IgD-negative memory B cell (primary cell): Measurements from ENCODE around the gene ZNF841. TPM values are rescaled to one million over a fixed set of nuclear protein-coding genes. Genes with fewer than 3 reads are reported as not detected.
"Not testable (repeated sequence)": the region's sequence is repeated elsewhere in the genome, so short reads cannot be mapped to it uniquely, and the experiment has no call there.

Source experiments
- H3K27ac Mint-ChIP-seq, 3 donors: one replicate each; pipeline ENCODE4 v1.8.0; 2020 to 2022; ENCODE audit warnings: mild to moderate bottlenecking in 3 of 3, mixed read lengths in 3 of 3, moderate library complexity in 1 of 3
- H3K27me3 Mint-ChIP-seq: one replicate; pipeline ENCODE4 v1.8.0; 2021; ENCODE audit warnings: mixed read lengths
- H3K36me3 Mint-ChIP-seq: one replicate; pipeline ENCODE4 v1.8.0; 2020; ENCODE audit warnings: mild to moderate bottlenecking, mixed read lengths
- H3K4me1 Mint-ChIP-seq, 3 donors: one replicate each; pipeline ENCODE4 v1.8.0; 2020 to 2022; ENCODE audit warnings: mixed read lengths in 3 of 3, mild to moderate bottlenecking in 1 of 3
- H3K4me3 Mint-ChIP-seq, 4 donors: one replicate each; pipeline ENCODE4 v1.8.0; 2020 to 2022; ENCODE audit warnings: mild to moderate bottlenecking in 4 of 4, mixed read lengths in 4 of 4, moderate library complexity in 3 of 4
- H3K9me3 Mint-ChIP-seq, 3 donors: one replicate each; pipeline ENCODE4 v1.8.0; 2020 to 2021; ENCODE audit warnings: mixed read lengths in 3 of 3, mild to moderate bottlenecking in 1 of 3
- polyA plus RNA-seq: library from polyadenylated mRNA; unstranded; fragments of 300-500 nt; fragmentation: Illumina TruSeq; gene quantifications from one replicate; pipeline ENCODE4 v1.2.3, GENCODE V29; 2021

ZNF841 gene
- polyA plus RNA-seq, 1 donor from 2014 or later: 4.5 TPM

DNA sequence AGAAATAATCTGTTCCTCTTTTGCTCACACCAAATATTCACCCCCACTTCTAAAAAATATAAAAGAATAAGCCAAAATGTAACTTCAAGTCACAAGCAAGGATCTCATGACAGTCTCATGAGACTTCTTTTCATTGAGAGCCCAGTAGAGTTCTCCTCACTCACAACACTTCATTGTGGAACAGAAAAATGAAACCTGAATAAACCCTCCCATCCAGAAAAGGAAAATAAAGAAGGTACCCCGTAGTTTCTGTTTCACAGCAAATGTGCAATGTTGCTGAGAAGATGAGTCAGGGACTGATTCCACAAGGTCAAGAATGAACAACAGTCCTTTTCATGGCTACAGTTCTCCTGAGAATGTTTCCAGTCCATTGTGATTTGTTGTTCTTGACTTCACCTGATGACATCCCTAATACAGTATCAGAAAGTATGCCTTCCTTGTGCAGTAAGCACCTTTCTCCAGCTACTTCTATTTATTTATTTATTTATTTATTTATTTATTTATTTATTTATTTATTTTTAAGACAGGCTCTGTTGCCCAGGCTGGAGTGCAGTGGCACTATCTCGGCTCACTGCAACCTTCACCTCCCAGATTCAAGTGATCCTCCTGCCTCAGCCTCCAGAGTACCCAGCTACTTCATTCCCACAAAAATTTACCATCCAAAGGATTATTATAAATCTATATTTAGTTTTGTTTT is 6.4 kb upstream of the ZNF841 start:
- Mint-ChIP-seq H3K4me1 (no peaks in the 10 kb centered on the region), H3K9me3 (peaks cover 7 to 21% (median 19%) of the 10 kb centered on the region in 3 donors), H3K27me3 (no peaks in the 10 kb centered on the region), H3K4me3 (no peak overlapping the region), H3K27ac (no peak overlapping the region), H3K36me3 (peaks cover 2% of the 10 kb centered on the region)

DNA sequence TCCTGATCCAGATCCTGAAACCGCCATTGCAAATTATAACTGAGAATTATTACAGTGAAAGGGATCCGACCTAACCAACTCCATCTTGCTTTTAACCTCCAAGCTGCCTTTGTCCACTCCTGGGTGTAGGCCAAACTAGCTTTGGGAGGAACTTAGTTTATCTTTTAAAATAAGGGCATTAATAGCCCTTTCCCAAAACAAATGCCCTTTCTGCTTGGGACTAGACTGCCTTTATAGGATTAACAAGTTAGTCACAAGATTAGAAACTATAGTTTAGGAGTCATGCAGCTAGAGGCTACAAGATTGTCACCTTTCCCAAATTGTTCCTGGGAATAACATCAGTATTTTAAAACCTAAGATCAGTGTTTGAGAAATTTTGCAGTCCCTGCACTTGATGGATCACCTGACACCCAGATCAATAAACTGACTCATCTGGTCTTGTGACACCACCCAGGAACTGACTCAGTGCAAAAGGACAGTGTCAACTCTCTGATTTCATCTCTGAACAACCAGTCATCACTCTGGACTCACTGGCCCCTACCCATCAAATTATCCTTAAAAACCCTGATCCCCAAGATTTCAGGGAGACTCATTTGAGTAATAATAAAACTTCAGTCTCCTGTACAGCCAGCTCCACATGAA is 4.1 kb upstream of the ZNF841 start:
- H3K27me3 Mint-ChIP-seq: no peaks in the 10 kb centered on the region

DNA sequence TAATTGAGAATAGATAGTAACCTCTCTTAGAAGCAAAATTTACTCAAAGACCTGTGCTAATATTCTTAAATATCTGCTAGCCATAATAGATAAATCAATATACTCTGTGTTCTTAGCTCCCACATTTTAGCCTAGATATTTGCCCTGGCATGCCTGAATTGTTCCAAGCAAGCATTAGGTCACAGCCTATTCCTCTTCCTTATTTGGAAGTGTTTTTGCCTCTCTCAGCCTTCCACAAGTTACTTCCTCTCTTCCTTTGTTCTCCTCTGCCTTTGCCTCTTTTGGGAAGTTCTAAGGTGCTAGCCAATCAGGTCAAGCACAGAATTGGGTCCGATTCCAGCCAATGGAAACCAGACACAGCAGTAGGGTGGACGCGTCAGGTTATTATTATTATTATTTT is 851 bp upstream of the ZNF841 start:
- not testable (repeated sequence) for H3K27ac Mint-ChIP-seq, H3K27me3 Mint-ChIP-seq
- Mint-ChIP-seq H3K9me3 (peaks cover 11 to 21% (median 18%) of the 10 kb centered on the region in 3 donors), H3K36me3 (peaks cover 15% of the 10 kb centered on the region), H3K4me3 (peak overlapping the region; percentile 96 to 99 (median 96)), H3K4me1 (peaks cover 15 to 26% (median 19%) of the 10 kb centered on the region in 3 donors)

More for the DNA sequence above, 4.1 kb upstream of the ZNF841 start:
- Mint-ChIP-seq H3K36me3 (peaks cover 2% of the 10 kb centered on the region), H3K9me3 (peaks cover 7 to 24% (median 20%) of the 10 kb centered on the region in 3 donors), H3K4me1 (peaks cover 6 to 12% (median 7%) of the 10 kb centered on the region in 3 donors), H3K27ac (no peak overlapping the region), H3K4me3 (peak overlapping the region in 1 of 4 donors; percentile 70)

DNA sequence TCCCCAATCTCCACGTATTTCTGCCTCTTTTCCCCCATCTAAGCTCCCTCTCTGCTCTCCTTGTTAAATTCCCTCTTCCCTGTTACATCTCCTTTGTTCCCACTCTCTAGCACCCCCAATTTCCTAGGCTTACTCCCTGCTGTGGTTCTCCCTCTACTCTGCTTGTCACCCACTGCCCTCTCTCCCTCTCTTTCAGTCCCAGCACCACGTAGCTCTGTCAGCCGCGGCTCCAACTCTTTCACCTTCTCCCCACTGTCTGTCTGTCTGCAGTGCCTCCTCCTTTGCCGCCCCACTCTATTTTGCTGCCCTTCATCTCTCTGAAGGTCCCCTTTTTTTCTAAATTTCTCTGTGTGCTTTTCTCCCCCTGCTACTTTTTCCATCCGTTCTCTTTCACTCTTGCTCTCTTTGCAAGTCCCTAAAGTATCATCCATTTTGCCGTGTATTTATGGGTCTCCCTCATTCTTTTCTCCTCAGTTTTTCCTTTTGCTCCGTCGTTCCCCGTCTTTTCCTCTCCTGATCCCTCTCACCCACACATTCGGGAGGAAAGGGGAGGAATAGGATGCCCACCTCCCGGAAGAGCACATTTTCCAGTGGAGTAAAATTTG is 937 bp downstream of the ZNF841 start:
- Mint-ChIP-seq H3K27me3 (peaks cover 2% of the 10 kb centered on the region), H3K36me3 (peaks cover 24% of the 10 kb centered on the region), H3K4me1 (peaks cover 17 to 26% (median 21%) of the 10 kb centered on the region in 3 donors), H3K4me3 (peak overlapping the region; percentile 96 to 99 (median 96)), H3K9me3 (peaks cover 8 to 29% (median 23%) of the 10 kb centered on the region in 3 donors), H3K27ac (peak overlapping the region in 2 of 3 donors; percentile 59 to 96)

DNA sequence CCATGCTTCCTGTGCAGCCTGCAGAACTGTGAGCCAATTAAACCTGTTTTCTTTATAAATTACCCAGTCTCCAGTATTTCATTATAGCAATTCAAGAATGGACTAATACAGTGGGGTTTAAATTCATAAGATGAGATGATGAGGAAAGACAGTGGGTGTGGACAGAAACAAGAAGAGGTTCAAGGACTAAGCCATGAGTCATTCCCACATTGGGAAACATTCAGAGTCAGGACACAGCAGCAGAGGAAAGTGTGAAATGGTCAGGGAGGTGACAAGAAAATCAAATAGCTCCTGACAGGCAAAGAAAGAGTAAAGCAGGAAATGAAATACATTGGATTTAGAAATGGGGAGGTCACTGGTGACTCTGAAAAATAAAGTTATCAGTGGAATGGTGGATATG is 9.1 kb downstream of the ZNF841 start:
- peak overlapping the region in 1 of 3 donors; percentile 34 for H3K27ac Mint-ChIP-seq

DNA sequence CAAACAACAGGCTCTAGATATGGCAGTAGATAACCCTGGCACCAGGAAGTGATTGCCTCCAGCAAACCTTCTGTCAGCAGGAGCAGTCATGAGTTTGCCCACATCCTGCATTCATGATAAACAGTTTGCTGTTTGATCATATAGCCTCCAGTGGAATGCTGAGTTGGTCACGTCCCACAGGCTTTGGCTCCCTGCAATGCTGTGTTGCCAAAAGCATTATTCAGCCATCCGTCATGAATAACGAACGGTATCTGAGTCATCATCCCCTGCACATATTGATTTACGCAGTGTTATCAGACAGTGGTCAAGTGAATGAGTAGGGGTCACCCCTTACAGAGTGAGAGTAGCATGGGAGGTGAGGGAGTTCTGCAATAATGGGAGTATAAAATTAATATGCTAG is 25.1 kb downstream of the ZNF841 start:
- H3K4me1 Mint-ChIP-seq: no peaks in the 10 kb centered on the region
- peaks cover 67% of the 10 kb centered on the region for H3K36me3 Mint-ChIP-seq
- H3K9me3 Mint-ChIP-seq: peaks cover 30 to 61% (median 59%) of the 10 kb centered on the region in 3 donors
- H3K27me3 Mint-ChIP-seq: no peaks in the 10 kb centered on the region
- H3K27ac Mint-ChIP-seq: no peak overlapping the region
- H3K4me3 Mint-ChIP-seq: no peak overlapping the region

More for the DNA sequence above, 9.1 kb downstream of the ZNF841 start:
- Mint-ChIP-seq H3K9me3 (peaks cover 13 to 41% (median 36%) of the 10 kb centered on the region in 3 donors), H3K27me3 (no peaks in the 10 kb centered on the region), H3K4me3 (peak overlapping the region in 1 of 4 donors; percentile 33), H3K4me1 (peaks cover 0 to 3% (median 2%) of the 10 kb centered on the region in 3 donors), H3K36me3 (peaks cover 50% of the 10 kb centered on the region)

DNA sequence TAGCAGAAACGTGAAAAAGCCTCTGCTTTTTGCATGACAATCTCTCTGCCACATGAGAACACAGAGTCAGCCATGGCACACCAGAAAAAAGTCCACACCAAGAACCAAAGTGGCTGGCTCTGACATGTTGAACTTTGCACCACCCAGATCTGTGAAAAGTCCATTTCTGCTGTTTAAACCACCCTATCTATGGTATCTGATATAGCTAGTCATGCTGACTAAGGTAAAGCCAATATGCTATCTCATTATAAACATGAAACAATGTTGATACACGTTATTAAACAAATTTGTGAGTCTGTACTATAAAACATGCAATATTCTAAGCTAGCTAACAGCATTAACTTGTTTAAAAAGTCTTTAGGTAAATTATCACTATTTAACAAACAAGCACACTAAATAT is 25.9 kb downstream of the ZNF841 start:
- Mint-ChIP-seq H3K9me3 (peaks cover 27 to 61% (median 58%) of the 10 kb centered on the region in 3 donors), H3K4me3 (peak overlapping the region in 1 of 4 donors; percentile 30), H3K4me1 (no peaks in the 10 kb centered on the region), H3K36me3 (peaks cover 60% of the 10 kb centered on the region), H3K27me3 (no peaks in the 10 kb centered on the region), H3K27ac (no peak overlapping the region)

DNA sequence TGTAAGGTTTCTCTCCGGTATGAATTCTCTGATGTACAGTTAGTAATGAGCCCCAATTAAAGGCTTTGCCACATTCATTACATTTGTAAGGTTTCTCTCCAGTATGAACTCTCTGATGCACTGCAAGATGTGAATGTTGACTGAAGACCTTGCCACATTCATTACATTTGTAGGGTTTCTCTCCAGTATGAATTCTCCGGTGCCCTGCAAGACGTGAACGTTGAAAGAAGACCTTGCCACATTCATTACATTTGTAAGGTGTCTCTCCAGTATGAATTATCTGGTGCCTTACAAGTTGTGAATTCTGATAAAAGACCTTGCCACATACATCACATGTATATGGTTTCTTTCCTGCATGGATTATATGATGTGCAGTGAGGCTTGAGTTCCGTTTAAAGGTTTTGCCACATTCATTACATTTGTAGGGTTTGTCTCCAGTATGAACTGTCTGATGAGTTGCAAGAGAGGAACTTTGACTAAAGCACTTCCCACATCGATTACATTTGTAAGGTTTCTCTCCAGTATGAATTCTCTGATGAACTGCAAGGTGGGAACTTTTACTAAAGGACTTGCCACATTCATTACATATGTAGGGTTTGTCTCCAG is 29.2 kb downstream of the ZNF841 start:
- Mint-ChIP-seq H3K9me3 (peaks cover 22 to 50% (median 50%) of the 10 kb centered on the region in 3 donors), H3K36me3 (peaks cover 41% of the 10 kb centered on the region), H3K27me3 (no peaks in the 10 kb centered on the region), H3K27ac (peak overlapping the region in 2 of 3 donors; percentile 36 to 81), H3K4me3 (peak overlapping the region in 1 of 4 donors; percentile 12), H3K4me1 (no peaks in the 10 kb centered on the region)

DNA sequence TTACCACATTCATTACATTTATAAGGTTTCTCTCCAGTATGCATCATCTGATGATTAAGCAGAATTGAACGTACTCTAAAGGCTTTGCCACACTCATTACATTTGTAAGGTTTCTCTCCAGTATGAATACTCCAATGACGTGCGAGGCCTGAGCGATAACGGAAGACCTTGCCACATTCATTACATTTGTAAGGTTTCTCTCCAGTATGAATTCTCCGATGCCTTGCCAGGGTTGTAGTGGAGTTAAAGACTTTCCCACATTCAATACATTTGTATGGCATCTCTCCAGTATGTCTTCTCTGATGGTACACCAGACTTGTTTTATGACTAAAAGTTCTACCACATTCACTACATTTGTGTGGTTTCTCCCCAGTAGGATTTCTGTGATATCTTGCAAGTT is 30.2 kb downstream of the ZNF841 start:
- Mint-ChIP-seq H3K9me3 (peaks cover 16 to 50% (median 49%) of the 10 kb centered on the region in 3 donors), H3K4me3 (no peak overlapping the region), H3K4me1 (no peaks in the 10 kb centered on the region), H3K36me3 (peaks cover 33% of the 10 kb centered on the region), H3K27ac (no peak overlapping the region), H3K27me3 (no peaks in the 10 kb centered on the region)

DNA sequence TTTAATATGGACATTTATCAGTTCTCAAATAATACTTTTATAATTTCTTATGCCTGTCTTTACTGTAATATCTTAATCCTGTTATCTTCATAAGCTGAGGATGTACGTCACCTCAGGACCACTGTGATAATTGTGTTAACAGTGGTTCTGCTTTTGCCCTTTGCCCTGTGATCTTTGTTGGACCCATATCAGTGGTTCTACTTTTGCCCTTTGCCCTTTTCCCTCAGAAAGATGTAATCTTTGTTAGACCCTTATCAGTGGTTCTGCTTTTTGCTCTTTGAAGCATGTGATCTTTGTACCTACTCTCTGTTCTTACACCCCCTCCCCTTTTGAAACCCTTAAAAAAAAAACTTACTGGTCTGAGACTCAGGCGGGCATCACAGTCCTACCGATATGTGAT is 39.1 kb downstream of the ZNF841 start:
- not testable (repeated sequence) for H3K27me3 Mint-ChIP-seq, H3K27ac Mint-ChIP-seq, H3K4me1 Mint-ChIP-seq, H3K36me3 Mint-ChIP-seq
- peak overlapping the region in 1 of 4 donors; percentile 60 for H3K4me3 Mint-ChIP-seq
- H3K9me3 Mint-ChIP-seq: peaks cover 8 to 45% (median 44%) of the 10 kb centered on the region in 3 donors

DNA sequence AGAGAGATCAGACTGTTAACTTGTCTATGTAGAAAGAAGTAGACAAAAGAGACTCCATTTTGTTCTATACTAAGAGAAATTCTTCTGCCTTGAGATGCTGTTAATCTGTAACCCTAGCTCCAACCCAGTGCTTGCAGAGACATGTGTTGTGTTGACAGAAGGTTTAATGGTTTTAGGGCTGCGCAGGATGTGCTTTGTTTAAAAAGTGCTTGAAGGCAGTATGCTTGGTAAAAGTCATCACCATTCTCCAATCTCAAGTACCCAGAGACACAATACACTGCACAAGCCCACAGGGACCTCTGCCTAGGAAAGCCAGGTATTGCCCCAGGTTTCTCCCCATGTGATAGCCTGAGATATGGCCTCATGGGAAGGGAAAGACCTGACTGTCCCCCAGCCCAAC is 43.8 kb downstream of the ZNF841 start:
- not testable (repeated sequence) for H3K36me3 Mint-ChIP-seq, H3K27ac Mint-ChIP-seq, H3K4me3 Mint-ChIP-seq, H3K27me3 Mint-ChIP-seq
- H3K9me3 Mint-ChIP-seq: peaks cover 7 to 32% (median 27%) of the 10 kb centered on the region in 3 donors
- peaks cover 4 to 14% (median 6%) of the 10 kb centered on the region in 3 donors for H3K4me1 Mint-ChIP-seq

DNA sequence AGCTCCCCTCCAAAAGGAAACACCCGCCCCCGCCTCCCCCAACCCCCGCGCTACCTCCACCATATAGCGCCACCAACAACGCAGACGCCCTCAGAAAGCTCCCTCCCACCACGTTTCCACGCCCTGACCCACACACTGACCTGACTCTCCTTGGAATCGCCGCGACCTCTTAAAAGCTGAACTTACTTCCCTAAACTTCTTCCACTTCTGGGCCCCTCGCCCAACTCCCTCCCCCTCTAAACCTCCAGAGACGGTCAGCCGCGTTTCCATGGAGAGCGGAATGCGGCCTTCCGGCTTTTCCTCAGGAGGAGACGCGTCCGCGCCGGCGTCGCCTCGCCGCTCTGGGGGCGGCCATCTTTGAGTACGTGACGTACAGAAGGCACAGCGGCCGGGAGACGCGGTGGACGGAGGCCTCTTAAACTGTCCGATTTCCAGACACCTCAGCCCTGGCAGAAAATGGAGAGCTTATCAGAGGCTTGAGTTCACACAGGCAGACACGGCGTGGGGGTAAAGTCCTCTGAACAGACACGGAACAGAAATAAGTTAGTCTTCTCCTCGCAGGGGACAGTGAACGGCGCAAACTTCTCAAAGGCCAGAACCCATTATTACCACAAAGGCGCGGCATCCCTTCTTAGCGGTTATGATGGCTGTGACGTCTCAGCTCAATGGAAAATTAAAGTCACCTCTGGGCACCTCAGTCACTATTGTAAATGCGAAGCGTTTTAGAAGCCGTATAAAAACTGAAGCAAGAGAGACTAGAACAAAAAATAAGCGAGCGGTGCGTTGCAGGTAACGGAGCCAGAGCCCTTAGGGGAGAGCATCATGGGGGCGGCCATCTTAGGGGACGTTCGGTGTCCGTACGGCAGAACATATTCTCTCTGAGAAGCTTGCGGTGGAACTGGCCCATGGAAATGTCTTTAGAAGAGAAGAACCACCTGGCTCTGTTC is 46.7 kb downstream of the ZNF841 start, which contains the start of gene ZNF432:
ZNF432 (minus strand) TSS at position 284 of the 947 bp plus-strand sequence. CDS start 1,970 bp downstream, outside the sequence.
- H3K9me3 Mint-ChIP-seq: peaks cover 10 to 28% (median 18%) of the 10 kb centered on the region in 3 donors
- H3K4me1 Mint-ChIP-seq: peaks cover 9 to 14% (median 12%) of the 10 kb centered on the region in 3 donors
- H3K36me3 Mint-ChIP-seq: peaks cover 19% of the 10 kb centered on the region

DNA sequence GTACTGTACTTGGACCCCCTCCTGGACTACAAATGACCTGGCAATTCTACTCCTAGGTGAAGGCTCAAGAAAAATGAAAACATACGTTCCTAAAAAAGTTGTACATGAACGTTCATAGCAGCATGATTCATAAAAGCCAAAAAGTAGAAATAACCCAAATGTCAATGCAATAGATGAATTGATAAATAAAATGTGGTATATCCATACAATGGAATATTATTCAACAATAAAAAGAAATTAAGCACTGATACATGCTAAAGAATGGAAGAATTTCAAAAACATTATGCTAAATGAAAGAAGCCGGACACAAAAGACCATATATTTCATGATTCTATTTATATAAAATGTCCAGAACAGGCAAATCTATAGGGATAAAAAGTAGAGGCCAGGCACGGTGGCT is 56.4 kb downstream of the ZNF841 start:
- H3K36me3 Mint-ChIP-seq: peaks cover 53% of the 10 kb centered on the region
- H3K4me3 Mint-ChIP-seq: no peak overlapping the region
- peaks cover 19 to 46% (median 30%) of the 10 kb centered on the region in 3 donors for H3K9me3 Mint-ChIP-seq
- no peaks in the 10 kb centered on the region for H3K27me3 Mint-ChIP-seq
- H3K4me1 Mint-ChIP-seq: peaks cover 0 to 2% (median 0%) of the 10 kb centered on the region in 3 donors
- no peak overlapping the region for H3K27ac Mint-ChIP-seq

More for the DNA sequence above, 46.7 kb downstream of the ZNF841 start, which contains the start of gene ZNF432:
- peak within 1 kb of the TSS; percentile 92 to 100 (median 98) for H3K4me3 Mint-ChIP-seq
- no peaks in the 10 kb centered on the region for H3K27me3 Mint-ChIP-seq
- peak within 1 kb of the TSS; percentile 97 to 99 (median 99) for H3K27ac Mint-ChIP-seq
